ENCODE measurements around the gene HIVEP3.

- no peak for TF ChIP-seq CTCF (IDR thresholded peaks at IDR 0.05; ENCODE audit: poor library complexity)
- TF ChIP-seq EZH2 (IDR thresholded peaks at IDR 0.05; ENCODE audit: borderline replicate concordance): no peak
- no peak for TF ChIP-seq EZH2phosphoT487 (IDR thresholded peaks at IDR 0.05; ENCODE audit: low read depth, severe bottlenecking, unreplicated experiment)
Observed at GRCh38 chr1:41588334-41588875, 330.3 kb downstream of the HIVEP3 start.
